Fibroblast of the aortic adventitia (primary cell): ENCODE results near the gene FAM210B. TPM values are rescaled to one million over a fixed set of nuclear protein-coding genes. Genes with fewer than 3 reads are reported as not detected.

Experiments
- DNase-seq: peaks from one replicate; pipeline ENCODE4 v3.0.0-alpha.2; 2010; ENCODE audit warnings: low read depth
- H3K4me3 ChIP-seq: 2 replicates; pipeline ENCODE4 v1.5.1; 2011; ENCODE audit warnings: low read depth, mild to moderate bottlenecking, control low read depth, low read length, moderate library complexity
- CTCF ChIP-seq: IDR thresholded peaks from 2 replicates; pipeline ENCODE4 v1.5.1; 2011; ENCODE audit warnings: mild to moderate bottlenecking, low read length, control low read depth, inconsistent platforms; ENCODE audit not compliant: insufficient read depth
- total RNA-seq: library from RNA; depleted of rRNA; stranded (reverse); fragments of >200 nt; gene quantifications from 2 replicates; pipeline ENCODE4 v1.2.3, GENCODE V29; 2012; ENCODE audit warnings: low replicate concordance

The FAM210B gene
- 53.3 and 56.1 TPM in 2 replicates for total RNA-seq

DNA sequence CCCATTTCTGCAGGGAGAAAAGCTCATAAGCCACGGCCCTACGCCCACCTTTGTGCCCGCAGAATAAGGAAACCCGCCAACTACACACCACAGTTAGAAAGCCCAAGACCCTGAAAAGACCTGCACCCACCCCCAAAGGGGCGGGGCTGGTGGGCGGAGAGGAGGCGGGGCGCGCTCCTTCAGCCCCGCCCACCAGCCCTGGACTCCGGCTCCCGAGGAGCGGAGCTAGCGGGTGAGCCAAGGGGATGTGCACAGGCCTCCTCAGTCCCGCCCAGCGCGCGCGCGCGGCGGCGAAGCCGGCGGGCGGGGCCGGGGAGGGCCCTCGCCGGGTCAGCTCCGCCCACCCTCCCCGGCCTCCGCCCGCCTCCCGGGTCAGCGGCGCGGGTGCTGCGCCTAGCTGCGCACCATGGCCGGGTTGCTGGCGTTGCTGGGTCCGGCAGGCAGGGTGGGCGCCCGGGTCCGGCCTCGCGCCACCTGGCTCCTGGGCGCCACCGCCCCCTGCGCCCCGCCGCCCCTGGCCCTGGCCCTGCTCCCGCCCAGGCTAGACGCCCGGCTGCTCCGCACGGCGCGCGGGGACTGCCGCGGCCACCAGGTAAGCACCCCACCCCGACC, at the start of gene FAM210B:
FAM210B (plus strand) TSS at position 375 of the 612 bp plus-strand sequence; CDS start at position 407, 32 bp downstream.
- DNase-seq = peak; percentile 80
- no peak for TF ChIP-seq CTCF

GRCh38 chr20:56316051-56316450, 42.7 kb upstream of the FAM210B start:
- DNase-seq = no peak
- no peak for TF ChIP-seq CTCF
- no peak overlapping the region for H3K4me3 ChIP-seq

More for the DNA sequence above, at the start of gene FAM210B:
- H3K4me3 ChIP-seq = peak within 1 kb of the TSS; percentile 90

GRCh38 chr20:56316483-56316882, 42.3 kb upstream of the FAM210B start:
- no peak overlapping the region for H3K4me3 ChIP-seq
- TF ChIP-seq CTCF = no peak
- DNase-seq = no peak

DNA sequence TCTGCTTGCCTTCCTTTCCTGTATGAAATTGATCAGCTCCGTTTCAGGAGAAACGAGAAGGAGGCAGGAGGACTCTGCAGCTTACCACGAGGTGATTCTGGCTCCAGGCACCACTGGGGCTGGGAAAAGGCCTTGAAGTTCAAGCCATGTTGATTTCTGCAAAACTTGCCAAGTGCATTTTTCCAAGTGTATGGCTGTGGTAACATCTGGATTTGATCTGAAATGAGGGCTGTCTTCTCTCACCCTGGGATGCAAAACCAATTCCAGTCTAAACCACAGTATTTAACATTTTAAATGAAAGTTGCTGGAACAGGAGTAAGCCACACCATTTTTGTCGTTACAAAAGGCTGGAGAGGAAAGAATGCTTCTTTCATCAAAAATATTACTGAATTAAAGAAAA, 36.1 kb upstream of the FAM210B start:
- H3K4me3 ChIP-seq = no peak overlapping the region
- peak; percentile 50 for DNase-seq
- TF ChIP-seq CTCF = no peak

DNA sequence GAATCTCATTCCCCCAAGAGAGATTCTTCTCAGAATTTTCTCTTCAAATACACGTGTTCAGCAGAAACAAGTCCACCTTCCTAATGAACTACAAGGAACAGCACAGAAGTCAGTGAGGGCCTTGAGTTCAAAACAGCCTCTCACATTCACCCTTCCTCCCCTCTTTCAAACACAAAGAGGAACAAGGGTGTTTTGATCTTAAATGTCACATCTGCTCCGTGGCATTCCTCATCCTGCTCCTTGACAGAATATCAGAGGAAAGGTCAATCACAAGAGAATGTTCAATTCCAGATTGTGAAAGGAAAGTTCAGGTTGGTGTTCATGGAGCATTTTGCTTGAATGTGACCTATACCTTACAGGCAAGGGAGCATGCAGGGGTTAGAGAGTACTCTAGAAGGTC, 35.6 kb upstream of the FAM210B start:
- no peak for TF ChIP-seq CTCF
- no peak overlapping the region for H3K4me3 ChIP-seq
- no peak for DNase-seq

DNA sequence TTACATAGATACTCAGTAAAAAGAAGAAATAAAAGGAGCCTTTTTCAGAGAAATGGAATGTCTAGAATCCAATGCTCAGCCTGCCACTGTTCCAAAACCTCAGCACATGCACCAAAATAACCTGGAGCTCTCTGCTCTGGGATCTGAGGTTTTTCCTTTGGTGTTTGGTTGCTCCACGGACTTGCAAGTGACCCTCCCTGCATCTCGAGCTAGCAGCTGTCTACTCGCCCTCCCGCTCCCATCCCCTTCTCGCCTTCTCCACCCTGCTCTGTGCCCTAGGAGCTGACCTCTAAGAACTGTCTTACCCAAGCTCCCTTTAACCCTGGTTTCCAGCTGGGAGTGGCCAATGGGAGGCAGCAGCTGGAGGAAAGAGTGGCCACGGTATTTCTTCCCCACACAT, 35.1 kb upstream of the FAM210B start:
- no peak for TF ChIP-seq CTCF
- no peak for DNase-seq

DNA sequence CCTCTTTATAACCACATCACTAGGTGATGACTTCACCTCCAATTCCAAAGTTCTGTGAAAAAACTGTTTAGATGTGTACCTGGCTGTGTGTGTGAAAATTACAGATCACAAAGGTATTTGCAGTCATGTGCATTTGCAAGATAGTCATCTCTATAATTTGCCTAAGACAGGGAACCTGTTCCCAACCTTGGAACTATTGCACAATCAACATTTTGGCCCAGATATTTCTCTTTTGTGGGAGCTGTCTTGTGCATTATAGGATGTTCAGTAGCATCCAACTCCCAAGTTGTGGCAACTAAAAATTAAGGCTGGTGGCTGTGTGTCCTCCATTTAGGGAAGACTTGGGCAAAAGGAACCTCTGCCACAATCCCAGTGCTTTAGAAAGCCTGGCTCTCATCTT, 34.0 kb upstream of the FAM210B start:
- H3K4me3 ChIP-seq = no peak overlapping the region
- no peak for TF ChIP-seq CTCF
- DNase-seq = no peak

More for the DNA sequence above, 35.1 kb upstream of the FAM210B start:
- no peak overlapping the region for H3K4me3 ChIP-seq
